SIG-M5 treated with dmso at 0.1 percent for 504 hours (cell line): ENCODE results near the gene UBAP2L.
"Not testable (repeated sequence)": the region's sequence is repeated elsewhere in the genome, so short reads cannot be mapped to it uniquely, and the experiment has no call there.

Source experiments
- DNase-seq: peaks from one replicate; lab custom pipeline; 2025; ENCODE audit not compliant: unreplicated experiment; lab: John Stamatoyannopoulos, UW

The UBAP2L gene

DNA sequence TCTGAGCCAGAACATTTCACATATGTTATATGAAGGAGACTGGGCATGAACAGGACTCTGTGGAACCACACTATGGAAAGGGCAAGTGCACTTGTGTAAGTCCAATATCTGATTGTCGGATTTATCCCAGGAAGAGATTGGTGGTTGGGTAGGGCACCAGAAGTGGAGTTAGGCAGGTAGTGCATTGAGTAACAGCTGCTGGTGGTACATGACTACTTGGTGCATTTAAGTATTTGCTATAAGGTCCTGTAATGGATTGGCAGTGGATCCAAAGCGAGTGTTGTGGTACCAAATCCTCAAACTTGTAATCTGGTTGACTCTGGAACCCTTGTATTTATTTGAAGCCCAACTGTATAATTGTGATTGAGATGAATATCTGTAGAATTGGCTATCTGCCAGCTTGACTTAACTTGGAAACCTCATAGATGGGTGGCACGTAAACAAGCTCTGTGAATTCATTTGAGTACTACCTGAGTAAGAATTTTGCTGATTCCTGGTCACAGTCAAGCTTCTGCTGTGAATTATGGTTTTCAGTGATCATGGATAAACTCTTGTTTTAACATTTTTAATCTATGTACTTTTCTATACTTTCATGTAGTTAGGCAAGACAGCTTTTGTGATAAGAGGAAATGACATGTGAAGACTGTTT, 21.1 kb downstream of the UBAP2L start:
- no peak for DNase-seq

DNA sequence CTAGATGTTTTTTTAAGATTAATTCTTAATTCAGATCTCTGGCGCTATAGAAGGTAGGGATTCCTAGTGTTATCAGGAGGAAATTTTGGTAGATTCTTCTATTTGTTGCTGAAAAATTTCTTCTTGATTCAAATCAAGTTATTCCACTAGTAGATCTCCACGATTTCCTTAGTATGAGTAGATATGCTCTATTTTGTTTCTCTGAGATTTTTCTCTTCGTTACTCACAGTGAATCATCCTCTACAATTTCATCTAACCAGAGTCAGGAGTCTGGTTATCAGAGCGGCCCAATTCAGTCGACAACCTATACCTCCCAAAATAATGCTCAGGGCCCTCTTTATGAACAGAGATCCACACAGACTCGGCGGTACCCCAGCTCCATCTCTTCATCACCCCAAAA, 32.9 kb downstream of the UBAP2L start:
- no peak for DNase-seq

DNA sequence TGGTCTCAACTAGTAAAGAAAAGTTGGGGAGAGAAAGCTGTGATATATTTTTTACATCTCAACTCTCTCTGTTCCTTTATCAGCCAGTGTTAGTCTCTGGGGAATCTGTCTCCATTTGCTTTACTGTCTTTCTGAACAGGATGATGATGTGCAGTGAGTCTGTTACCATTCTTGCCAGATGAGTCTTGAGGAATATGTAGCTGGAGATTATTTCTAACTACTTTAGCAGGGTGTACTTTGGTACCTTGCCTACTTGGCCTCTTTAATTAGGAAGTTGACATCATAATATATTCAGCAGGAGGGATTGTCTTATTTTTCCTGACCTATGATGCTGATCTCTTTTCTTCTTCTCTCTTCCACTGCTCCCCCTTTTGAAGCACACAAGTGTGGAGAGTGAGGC, 35.9 kb downstream of the UBAP2L start:
- DNase-seq: no peak

DNA sequence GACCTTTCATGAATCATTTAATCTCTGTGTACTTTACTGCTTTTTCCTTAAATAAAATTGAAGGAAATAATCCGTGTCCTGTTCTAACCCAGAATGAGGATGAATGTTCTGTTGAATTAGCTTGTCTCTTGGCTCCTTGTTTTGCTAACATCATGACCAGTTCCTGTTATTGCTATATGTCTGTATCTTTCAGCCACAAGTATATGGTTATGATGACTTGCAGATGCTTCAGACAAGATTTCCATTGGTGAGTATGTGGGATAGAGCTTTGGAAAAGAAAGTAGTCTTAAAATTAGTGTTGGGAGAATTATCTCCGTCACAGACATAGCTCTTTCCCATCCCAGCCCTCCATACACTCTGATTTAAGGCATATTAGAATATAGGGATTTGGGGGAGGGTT, 38.0 kb downstream of the UBAP2L start:
- DNase-seq: no peak

DNA sequence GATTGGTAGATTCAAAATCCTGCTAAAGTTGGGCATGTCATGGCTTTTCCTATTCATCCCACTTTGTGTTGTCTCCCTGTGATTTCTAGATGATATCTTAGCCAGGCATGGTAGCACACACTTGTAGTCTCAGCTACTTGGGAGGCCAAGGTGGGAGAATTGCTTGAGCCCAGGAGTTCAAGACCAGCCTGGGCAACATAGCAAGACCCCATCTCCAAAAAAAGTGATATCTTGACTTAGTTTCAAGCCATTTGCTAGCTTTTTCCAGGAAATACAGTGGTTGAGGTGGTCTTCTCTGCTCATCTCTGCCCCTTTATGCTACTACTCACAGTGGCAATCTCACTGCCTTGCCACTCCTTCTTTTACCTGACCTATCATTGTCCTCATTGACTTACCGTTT, 39.4 kb downstream of the UBAP2L start:
- DNase-seq: no peak

DNA sequence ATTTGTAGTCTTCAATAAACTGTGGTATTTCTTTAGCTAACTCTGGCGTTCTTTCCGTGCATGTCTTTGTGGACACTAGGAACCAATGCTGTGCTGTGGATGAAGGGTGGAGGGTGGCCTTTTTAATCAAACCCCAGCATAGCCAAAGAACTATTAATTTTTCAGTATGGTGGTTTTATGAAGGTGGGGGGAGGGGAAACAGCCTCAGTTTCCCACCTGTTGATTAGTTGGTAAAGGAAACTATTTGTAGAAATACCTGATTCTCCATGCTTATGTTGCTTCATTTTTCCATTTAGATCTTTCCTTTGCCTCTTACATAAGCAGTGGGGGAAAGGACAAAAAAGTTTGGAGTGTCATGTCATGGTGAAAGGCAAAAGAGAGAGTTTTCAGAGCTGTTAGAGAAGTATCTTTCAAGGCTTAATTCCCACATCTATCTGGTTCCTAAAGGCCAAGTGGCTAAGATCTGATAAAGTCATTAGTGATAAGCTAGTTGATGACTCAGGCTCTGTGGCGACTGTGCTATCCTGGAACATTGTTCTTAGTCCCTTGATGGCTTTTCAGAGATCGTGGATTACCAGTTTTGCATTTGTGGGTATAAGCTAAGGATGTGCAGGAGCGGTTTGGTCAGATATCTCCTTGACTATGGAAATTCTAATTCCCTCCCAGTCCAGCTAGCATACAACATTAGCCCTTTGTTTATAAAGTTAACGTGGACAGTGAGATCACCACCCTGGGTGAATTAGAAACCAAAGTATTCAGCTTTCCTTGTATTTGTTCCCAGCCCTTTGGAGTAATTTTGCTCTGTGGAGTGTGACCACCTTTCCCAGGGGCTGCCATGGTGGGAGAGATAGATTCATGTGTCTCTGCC, 42.9 kb downstream of the UBAP2L start:
- no peak for DNase-seq

DNA sequence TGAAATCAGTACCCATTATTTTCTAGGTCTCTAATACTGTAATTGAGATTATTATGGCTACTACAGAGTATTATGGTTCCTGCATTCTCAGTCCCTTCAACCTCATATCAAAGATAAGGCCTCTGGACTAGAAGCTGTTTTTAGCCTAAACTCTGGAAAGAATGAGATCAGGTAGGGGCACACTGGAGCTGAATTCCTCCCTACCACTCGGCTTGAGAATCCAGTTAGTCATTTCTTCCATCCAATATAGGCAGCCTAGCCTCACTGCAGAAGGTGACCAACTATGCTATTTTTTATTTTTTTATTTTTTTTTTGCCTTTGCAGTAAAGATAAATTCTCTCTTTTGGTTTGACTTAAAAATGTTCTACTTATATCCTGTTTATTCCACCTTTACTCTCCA, 43.7 kb downstream of the UBAP2L start:
- no peak for DNase-seq

DNA sequence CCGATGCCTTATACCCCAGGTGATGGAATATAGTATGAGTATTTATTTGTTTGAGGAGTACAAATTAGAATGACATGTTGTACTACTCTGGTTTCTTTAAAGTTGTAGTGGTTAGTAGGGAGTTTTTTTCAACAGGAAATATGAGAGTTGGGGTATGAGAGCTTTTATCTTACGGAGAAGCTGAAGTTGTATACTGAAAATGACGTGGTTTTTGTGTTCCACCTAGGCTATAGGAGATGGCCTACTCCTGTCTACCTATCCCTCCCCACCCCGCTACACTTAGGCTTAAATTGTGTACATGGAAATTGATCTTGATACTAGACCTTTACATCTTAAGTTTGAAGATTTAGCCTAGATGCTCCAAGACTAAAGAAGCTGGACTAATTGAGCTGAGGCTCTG, 44.8 kb downstream of the UBAP2L start:
- DNase-seq: no peak

DNA sequence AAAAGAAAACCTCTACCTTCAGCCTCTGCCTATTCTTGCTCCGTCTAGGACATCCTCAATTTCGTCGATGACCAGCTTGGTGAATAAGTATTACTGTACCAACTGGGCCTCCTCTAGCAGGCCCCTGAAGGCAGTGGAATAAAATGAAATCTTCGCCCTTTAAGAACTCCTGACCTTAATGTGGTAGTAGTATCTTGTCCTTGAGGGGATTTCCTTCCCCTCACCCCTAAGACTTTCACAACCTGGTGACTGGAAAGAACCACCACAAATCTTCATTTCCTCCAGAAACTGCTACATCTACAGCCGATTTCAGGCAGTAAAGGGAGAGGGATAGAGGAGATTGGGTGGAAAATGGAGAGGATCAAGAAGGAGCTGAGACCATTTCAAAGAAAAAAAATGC, 50.1 kb downstream of the UBAP2L start:
- DNase-seq: no peak

DNA sequence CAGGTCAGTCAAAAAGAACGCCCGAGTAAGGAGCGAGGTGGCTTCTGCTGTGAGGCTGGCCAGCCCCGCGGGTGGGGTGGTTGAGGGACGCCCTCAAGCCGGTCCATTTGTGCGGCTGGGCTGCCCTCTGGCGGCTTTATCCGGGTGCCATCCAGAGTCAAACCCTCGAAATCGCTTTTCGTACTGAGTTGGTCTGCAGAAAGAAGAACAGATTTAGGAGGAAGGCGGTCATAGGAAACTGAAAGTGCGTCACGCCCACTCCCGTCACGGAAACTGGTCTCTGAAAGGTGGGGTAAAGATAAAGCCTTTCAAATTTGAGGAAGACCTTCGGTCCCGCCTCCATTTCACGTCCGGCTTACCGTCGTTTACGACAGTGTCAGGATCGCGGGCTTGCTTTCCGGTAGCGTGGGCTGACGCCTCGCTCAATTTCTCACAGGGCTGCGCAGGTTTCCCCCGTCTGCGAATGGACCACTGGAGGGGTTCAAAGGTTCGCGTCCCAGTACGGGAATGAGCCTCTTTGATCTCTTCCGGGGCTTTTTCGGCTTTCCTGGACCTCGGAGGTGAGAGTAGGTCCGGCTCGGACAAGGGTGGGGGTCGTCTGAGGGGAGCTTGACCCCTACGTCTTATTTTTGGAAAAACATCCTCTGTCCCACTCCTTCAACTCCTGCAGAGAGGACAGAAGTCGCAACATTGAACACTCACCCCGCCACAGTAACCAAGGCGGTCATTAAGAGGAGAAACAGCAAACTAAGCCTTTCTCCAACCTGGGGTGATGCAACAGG, 51.7 kb downstream of the UBAP2L start, which contains the start of gene HAX1:
TSS of gene HAX1 (plus strand) at position 413 of the 782 bp plus-strand sequence. CDS start at position 508, 95 bp downstream.
- peak; percentile 100 for DNase-seq

DNA sequence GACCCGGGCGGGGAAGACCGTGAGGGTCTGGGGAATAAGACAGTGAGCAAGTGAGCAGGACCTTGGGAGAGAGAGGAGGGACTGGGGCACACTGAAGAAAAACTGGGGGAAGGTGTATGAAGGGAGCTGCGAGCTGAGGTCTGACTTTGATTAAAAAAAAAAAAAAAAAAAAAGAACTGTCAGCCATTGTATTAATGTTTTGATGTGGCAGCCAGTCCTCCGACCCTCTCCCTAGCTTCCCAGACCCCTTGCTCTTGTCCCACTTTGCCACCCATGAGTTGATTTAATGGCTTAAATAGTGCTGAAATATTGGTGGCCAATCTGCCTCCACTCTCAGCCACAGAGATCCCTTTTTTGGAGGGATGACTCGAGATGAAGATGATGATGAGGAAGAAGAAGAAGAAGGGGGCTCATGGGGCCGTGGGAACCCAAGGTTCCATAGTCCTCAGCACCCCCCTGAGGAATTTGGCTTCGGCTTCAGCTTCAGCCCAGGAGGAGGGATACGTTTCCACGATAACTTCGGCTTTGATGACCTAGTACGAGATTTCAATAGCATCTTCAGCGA, 52.3 kb downstream of the UBAP2L start:
- DNase-seq: no peak

DNA sequence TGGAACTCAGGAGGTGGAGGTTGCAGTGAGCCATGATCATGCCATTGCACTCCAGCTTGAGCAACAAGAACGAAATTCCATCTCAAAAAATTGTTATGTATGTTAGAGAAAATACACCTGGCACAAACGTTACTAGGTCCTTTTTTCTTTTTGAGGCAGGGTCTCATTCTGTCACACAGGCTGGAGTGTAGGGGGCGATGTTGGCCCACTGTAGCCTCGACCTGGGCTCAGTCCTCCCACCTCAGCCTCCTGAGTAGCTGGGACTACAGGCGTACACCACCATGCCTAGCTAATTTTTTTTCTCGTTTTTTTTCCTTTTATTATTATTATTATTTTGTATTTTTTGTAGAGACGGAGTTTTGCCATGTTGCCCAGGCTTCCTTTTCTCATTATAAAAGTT, 56.0 kb downstream of the UBAP2L start:
- DNase-seq: no peak

DNA sequence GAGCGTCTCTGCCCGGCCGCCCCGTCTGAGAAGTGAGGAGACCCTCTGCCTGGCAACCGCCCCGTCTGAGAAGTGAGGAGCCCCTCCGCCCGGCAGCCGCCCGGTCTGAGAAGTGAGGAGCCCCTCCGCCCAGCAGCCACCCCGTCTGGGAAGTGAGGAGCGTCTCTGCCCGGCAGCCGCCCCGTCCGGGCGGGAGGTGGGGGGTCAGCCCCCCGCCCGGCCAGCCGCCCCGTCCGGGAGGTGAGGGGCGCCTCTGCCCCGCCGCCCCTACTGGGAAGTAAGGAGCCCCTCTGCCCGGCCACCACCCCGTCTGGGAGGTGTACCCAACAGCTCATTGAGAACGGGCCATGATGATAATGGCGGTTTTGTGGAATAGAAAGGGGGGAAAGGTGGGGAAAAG, 66.8 kb downstream of the UBAP2L start:
- not testable (repeated sequence) for DNase-seq

DNA sequence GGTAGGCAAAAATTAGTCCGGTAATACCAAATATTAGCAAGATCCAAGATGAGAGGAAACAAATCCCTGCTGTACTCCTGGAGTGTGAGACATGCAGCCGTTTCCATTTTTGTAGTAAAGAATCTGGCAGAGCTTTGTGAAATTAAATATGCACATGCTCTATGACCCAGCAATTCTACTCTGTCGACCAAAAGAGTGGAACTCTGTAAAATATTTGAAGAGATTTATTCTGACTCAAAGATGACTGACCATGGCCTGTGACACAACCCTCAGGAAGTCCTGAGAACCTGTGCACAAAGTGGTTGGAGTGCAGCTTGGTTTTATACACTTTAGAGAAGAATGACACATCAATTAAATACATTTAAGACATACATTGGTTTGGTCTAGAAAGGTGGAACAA, 67.9 kb downstream of the UBAP2L start:
- no peak for DNase-seq

DNA sequence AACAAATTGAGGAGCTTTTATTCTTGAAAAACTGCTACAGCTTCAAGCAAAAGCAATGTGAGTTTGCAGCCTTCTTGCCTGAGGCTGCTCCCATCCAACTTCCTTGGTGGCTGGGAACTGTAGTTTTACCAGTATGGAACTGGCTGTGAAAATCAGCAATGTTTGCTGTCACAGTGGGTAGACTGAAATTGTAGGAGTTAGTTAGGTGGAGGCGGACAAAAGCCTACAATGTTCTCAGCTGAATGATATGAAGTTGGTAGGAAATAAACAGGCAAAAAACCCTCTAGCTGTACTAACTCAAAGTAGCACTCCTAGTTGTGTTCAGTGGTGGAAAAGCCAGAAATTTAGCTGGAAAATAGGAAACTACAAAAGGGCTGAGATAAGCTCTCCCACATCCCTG, 70.2 kb downstream of the UBAP2L start:
- no peak for DNase-seq

DNA sequence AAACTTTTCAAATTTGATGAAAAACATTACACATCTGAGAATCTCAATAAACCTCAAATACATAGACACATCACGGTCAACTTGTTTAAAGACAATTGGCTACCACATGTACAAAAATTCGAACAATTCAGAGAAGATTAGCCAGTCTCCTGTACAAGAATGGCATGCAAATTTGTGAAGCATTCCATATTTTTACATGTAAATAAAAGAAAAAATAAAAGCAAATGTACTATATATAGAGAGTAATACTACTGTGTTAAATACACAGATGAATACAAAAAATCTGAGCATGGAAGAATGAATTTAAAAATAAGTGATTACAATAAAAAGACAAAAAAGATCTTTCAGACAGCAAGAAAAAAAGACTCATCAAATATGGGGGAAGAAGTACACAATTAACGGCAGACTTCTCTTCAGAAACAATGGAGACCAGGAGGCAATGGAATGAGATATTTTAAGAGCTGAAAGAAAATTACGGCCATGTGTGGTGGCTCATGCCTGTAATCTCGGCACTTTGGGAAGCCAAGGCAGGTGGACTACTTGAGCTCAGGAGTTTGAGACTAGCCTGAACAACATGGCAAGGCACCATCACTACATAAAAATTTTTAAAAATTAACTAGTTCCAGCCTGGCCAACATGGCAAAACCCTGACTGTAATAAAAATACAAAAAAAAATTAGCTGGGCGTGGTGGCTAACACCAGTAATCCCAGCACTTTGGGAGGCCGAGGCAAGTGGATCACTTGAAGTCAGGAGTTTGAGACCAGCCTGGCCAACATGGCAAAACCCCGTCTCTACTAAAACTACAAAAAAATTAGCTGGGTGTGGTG, 74.9 kb downstream of the UBAP2L start:
- DNase-seq: peak; percentile 23

DNA sequence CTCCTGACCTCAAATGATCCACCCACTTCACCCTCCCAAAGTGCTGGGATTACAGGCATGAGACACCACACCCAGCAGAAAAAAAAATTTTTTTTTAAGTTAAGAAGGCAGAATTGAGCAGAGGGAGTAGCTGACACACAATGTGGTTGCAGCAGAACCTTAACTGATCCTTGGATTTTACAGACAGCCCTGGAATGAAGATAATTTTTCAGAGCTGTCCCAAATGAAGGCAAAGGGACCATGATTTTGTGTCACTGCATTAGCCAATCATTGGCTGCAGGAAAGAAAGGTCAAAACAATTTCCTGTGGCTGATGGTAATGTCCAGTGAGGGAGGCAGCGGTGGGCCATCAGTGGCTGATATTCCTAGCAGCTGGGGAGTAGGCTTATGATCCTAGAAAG, 80.8 kb downstream of the UBAP2L start:
- DNase-seq: no peak

DNA sequence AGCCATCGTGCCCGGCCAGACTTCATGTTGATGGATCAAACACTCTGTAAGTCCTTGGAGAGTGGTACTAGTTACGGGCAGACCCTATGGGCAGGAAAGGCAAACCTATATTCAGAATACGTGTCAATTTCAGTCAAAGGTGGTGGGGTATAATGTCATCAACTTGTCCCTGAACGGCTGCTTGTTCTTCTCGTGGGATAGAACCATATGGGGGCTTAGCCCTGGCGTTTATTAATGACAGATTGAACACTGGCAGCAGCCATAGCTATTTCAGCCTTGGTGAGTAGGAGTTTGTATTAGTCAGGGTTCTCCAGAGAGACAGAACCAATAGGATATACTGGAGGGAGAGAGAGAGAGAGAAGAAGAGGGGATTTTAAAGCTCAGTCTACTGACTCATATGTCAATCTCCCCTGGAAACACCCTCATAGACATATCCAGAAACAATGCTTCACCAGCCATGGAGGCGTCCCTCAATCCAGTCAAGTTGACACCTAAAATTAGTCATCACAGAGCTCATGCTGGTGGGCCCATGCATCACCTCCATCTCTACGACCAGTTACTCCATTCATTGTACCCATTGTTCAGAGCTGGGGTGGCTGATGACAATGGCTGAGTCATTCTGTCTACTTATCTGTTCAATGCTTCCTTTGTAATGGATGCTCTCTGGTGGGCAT, 84.0 kb downstream of the UBAP2L start:
- DNase-seq: no peak

DNA sequence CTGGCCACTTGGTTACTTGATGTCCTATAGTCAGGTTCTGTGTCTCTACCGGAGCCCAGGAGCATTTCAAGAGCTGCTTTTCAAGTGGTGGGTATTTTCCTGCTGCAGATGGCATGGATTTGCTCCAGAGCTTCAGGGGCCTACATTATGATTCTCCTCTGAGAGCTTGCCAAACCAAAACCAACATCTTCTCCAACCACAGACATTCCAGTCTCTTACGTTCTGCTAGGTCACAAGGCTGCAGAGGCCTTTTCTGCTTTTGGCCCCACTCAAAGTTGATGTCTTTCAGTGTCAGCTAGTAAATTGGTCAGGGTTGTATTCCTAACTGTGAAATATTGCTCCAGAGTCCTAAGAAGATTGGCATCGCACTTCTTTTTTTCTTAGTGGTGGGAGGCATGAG, 85.4 kb downstream of the UBAP2L start:
- no peak for DNase-seq

DNA sequence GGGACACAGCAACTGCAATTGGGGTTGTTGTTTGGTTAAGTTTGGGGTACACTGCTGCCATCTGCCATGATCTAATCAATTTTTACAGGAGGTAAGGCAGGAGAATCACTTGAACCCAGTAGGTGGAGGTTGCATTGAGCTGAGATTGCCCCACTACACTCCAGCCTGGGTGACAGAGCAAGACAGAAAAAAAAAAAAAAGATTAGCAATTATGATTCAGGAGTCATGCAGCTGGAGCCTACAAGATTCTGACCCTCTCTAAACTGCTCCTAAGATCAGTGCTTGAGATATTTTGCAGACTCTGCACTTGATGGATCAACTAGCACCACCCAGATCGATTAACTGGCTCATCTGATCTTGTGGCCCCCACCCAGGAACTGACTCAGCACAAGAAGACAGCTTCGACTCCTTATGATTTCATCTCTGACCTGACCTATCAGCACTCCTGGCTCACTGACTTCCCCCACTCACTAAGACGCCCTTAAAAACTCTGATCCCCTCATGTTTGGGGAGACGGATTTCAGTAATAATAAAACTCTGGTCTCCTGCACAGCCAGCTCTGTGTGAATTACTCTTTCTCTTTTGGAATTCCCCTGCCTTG, 87.0 kb downstream of the UBAP2L start:
- DNase-seq: not testable (repeated sequence)
